ENCODE data around the gene C19orf81.
A peak's percentile ranks its signal among the peaks of the same experiment; 100 is the strongest.
"Not testable (repeated sequence)": the region's sequence is repeated elsewhere in the genome, so short reads cannot be mapped to it uniquely, and the experiment has no call there.

Gene C19orf81

DNA sequence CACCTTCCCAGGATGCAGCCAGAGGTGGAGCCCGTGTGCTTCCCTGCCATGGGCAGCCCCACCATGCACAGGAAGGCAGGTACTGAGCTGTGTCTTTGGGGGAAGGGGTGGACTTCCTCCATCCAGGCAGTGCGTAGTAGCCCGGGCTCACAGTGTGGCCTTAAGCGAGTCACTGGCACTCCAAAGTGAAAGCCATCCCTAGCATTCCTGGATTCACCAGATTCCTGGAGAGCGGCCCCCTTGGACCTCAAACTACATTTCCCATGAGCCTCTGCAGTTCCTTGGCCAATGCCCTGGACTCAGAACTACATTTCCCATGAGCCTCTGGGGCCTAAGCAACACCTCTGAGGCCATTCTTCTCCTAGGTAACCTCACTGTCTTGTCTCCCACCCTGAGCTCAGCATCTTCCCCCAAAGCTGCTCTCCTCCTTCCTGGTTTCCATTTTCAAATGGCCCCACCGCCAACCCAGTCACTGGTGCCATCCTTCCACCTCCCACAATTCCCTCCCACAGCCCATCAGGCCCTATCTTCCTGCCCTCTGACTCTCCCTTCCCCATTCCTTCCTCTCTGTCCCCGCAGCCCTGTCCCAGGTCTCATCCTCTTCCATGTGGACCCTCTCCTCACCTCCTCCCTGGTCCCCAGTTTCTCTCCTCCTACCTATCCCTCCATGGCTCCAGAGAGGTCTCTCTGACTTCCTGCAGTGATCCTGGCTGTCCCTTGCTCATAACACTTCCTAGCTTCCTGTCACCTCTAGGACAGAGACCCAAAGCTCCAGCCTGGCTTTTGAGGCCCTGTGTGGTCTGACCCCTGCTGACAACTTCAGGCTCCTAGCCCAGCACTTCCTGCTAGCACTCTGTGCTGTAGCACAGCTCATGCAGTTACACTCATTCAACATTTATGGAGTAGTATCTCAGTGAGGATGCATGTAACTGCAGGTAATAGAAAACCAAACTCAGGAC lies at the start of gene C19orf81:
Gene C19orf81 (plus strand): TSS at position 13 of the 959 bp plus-strand sequence. CDS start 0 bp downstream, at position 13.
- DNase-seq: no peak

DNA sequence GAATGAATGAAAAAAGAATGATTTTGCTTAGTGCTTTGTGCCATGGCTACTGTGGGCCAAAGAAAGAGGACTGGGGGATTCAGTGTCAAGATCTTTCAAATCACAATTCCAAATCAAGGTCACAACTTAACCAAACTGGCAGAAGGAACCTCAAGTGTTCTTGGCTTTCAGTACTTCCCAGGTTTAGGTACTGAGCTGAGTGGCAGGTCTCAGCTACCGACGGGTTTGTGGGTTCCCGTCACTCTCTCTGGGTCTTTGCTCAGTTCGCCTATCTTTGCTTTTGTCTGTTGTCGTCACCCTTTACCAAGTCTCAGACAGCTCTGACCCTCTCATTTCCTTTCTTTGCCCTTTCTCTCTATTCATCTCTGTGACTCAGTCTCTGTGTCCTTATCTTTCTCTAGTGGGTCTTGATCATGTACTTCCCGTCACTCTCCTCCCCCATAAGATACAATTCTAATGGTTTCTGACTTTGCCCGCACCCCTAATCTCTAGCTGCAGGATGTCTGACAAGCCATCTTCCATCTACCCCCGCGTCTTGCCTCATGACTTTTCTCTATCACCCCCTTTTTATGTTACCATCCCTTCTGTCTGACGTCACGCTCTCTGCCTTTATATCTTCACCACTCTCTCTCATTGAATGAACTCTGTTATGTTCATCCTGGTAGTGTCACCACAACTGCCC lies 47.7 kb upstream of the C19orf81 start:
- no peak for DNase-seq

DNA sequence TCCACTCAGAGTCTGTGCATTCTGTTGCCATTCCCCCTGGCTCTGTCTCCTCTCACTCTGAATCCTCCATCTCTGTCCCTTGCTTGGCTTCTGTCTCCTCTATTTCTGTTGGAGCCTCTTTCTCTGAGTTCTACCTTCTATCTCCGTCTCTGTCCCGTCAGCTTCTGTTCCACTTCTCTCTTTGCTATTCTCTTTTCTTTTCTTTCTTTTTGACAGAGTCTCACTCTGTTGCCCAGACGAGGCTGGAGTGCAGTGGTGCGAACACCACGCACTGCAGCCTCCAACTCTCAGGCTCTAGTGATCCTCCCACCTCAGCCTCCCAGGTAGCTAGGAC lies 47.2 kb upstream of the C19orf81 start:
- DNase-seq: no peak

DNA sequence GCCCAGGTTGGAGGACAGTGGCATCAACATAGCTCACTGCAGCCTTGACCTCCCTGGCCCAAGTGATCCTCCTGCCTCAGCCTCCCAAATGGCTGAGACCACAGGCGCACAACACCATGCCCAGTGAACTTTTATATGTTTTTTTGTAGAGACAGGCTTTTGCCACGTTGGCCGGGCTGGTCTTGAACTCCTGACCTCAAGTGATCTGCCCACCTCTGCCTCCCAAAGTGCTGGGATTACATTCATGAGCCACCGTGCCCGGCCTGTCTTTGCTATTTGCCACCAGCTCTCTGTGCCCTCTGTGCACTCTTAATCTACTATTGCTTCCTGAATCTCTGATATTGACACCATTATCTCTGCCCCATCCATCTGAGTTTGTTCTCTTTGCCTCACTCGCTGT lies 46.7 kb upstream of the C19orf81 start:
- no peak for DNase-seq

DNA sequence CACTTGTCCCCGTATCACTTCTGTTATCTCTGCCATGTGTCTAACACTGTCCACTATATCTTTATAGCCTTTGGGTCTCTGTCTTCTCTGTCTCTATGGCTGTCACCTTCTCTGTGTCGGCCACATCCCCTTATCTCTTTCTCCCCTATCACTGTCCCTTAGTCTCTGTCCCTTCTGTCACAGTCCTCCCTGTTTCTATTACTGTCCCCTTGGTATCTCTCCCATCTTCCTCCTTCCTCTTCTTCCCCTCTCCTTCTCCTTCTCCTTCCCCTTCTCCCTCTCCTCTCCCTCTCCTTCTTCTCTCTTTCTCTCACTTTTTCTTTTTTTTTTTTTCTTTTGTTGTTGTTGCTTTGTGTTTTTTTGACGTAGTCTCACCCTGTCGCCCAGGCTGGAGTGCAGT lies 46.3 kb upstream of the C19orf81 start:
- no peak for DNase-seq

DNA sequence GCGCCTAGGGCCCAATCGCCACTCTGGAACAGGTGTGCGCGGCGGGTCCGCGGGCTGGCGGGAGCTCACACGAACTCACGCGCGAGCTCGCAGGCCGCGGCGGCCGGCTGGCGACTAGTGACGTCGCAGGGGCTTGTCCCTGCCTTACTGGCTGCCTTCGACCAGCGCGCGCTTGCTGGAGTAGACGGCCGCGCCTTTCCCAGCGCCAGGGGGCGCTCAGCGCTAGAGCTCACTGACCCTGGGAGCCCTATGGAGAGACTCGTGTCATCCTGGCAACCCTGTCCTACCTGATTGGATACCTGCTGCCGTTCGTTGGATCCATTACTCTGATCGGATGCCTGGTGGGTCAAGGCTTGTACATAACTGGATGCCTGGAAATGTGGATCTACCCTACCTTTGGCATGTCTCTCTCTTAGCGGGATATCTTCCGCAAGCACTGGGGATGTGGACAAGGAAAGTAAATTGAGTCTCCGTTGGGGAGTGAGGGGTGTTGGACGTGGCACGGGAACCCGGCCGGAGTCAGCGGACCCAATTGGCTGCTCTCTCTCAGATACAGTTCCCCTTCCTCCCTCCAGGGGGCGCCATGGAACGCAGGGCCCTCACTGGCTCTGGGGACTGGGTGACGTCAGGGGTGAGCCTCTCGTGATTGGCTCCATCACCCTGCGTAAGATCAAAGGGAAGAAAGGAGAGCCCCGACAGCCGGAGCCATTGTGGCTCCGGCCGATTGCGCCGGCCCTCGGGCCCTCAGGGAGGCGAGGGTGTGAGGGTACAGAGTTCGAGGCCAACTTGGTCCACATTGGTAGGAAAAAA lies 44.8 kb upstream of the C19orf81 start:
- DNase-seq: not testable (repeated sequence)

DNA sequence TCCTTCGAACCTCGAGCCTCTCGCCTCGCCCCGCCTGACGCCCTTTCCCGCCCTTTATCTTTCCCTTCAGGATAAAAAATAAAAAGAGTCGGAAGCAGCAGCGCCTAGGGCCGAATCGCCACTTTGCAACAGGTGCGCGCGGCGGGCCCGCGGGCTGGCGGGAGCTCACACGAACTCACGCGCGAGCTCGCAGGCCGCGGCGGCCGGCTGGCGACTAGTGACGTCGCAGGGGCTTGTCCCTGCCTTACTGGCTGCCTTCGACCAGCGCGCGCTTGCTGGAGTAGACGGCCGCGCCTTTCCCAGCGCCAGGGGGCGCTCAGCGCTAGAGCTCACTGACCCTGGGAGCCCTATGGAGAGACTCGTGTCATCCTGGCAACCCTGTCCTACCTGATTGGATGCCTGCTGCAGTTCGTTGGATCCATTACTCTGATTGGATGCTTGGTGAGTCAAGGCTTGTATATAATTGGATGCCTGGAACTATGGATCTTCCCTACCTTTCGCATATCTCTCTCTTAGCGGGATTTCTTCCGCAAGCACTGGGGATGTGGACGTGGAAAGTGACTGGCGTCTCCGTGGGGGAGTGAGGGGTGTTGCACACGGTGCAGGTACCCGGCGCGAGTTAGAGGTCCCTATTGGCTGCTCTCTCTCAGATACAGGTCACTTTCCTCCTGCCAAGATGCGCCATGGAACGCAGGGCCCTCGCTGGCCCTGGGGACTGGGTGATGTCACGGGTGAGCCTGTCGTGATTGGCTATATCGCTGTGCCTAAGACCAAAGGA lies 43.0 kb upstream of the C19orf81 start:
- not testable (repeated sequence) for DNase-seq

DNA sequence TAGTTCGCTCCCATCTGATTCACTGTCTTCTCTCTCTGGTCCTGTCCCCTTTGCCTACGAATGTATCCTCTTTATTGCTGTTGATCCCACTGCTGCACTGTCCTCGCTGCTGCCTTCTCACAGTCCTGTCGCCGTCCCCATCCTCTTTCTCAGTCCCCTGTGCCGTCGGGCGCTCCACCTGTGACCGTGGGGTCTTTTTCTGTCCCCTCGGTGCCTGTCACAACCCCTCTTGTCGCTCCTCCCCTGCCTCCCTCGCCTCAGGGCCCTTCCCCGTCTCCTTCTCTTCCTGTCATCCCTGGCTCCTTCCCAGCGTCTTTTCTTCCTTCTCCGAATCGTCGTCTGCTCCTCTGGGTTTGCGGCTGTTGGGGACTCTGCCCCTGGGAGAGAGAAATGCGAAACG lies 41.9 kb upstream of the C19orf81 start:
- DNase-seq: no peak

DNA sequence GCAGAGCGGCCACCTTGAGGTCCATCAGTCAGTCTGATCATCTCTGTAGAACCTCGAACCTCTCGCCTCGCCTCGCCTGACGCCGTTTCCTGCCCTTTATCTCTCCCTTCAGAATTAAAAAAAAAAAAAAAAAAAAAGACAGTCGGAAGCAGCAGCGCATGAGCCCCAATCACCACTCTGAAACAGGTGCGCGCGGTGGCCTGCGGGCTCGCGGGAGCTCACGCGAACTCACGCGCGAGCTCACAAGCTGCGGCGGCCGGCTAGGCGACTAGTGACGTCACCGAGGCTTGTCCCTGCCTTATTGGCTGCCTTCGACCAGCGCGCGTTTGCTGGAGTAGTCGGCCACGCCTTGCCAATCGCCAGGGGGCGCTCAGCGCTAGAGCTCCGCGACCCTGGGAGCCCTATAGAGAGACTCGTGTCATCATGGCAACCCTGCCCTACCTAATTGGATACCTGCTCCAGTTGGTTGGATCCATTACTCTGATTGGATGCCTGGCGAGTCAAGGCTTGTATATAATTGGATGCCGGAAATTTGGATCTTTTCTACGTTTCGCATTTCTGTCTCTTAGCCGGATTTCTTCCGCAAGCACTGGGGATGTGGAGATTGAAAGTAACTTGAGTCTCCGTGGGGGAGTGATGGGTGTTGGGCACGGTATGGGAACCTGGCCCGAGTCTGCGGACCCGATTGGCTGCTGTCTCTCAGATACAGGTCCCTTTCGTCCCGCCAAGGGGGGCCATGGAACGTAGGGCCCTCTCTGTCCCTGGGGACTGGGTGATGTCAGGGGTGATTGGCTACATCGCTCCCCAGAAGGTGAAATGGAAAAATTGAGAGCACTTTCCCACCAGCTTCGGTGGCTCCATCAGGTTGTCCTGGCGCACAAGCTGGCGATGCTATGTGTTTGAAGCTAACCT lies 41.1 kb upstream of the C19orf81 start:
- DNase-seq: peak; percentile 88

DNA sequence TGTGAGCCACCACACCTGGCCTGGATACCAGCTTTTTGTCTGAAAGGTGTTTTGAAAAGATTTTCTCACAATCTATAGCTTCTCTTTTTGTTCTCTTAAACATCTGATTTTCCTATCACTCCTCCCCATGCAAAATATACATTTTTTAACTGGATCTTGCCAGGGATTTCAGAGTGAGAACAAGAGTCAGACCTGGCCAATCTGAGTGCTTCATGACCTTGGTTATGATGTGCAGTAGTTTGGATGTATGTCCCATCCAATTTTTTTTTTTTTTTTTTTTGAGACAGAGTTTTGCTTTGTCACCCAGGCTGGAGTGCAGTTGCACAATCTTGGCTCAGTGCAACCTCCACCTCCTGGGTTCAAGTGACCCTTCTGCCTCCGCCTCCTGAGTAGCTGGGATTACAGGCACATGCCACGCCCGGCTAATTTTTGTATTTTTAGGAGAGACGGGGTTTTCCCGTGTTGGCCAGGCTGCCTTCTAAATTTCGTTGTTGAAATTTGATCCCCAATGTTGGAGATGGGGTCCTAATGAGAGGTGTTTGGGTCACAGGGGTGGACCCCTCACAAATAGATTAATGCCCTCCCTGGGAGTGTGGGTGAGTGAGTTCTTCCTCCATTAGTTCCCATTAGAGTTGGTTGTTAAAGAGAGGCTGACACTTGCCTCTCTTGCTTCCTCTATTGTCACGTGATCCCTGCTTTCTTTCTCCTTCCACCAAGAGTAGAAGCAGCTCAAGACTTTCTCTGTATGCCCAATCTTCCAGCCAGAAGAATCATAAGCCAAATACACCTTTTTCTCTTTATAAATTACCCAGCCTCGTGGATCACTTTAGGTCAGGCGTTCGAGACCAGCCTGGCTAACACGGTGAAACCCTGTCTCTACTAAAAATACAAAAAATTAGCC lies 36.5 kb upstream of the C19orf81 start:
- DNase-seq: not testable (repeated sequence)

DNA sequence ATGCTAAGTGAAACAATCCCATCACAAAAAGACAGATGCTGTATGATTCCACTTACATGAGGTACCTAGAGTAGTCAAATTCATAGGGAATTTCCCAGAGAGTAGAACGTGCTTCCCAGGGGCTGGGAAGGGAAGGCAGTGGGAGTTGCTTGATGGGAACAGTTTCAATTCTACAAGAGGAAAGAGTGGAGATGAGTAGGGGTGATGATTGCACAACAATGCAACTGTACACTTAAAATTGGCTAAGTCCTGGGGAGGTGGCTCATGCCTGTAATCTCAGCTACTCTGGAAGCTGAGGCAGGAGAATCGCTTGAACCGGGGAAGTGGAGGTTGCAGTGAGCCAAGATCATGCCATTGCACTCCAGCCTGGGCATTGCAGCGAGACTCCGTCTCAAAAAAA lies 30.9 kb upstream of the C19orf81 start:
- DNase-seq: not testable (repeated sequence)

DNA sequence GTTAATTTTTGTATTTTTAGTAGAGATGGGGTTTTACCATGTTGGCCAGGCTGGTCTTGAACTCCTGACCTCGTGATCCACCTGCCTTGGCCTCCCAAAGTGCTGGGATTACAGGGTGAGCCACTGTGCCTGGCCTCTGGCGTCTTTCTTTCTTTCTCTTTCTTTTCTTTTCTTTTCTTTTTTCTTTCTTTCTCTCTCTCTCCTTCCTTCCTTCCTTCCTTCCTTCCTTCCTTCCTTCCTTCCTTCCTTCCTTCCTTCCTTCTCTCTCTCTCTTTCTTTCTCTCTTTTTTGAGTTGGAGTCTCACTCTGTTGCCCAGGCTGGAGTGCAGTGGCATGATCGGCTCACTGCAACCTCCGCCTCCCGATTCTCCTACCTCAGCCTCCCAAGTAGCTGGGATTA lies 30.1 kb upstream of the C19orf81 start:
- not testable (repeated sequence) for DNase-seq

DNA sequence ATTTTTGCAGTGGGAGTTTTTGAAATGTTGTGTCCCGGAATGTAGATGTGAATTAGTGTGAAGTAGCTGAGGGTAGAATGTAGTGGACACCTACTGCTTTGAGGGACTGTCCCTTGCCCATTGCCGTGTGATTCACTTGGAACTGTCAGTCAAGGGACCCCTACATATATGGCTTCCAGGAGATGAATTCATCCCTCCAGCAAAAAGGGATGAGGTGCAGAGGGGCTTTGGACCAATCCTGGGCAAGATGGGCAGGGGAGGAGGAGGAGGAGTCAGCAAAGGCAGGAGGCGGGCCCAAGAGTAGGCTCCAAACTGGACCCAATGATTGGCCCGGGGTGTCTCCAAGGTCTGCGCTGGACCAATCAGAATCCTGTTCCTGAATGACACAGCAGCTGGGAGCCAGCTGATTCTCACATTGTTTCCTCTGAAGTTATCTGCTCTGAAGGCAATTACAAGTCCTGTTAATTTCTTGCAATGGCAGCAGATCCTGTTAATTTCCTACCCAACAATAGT lies 28.8 kb upstream of the C19orf81 start:
- not testable (repeated sequence) for DNase-seq

DNA sequence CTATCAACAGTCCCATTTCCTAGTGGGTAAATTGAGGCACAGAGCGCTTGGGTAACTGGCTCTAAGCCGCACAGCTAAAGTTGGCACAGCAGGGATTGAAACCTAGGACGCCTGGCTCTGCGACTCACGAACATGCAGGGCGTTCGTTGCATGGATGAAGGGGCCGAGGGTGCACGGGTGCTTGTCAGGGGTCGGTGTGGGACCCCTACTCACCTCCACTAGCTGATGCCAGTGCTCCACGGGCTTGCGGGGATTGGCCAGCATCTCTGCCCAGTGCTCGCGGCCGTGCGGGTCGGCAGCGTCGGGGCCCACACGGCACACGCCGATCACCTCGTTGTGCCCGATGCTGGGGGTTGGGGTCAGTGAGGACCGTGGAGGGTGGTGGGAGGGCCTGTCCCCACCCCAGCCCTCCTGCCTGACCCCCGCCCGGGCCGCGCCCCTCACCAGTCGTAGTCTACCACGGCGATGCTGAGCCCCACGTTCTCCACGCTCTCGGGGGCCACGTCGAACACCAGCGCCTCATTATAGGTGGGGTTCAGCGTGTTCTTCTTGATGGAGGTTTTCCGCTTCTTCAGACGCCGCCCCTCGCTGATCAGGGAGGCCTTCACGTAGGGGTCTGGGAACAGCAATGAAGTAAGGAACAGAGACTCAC lies 24.2 kb upstream of the C19orf81 start:
- DNase-seq: no peak

DNA sequence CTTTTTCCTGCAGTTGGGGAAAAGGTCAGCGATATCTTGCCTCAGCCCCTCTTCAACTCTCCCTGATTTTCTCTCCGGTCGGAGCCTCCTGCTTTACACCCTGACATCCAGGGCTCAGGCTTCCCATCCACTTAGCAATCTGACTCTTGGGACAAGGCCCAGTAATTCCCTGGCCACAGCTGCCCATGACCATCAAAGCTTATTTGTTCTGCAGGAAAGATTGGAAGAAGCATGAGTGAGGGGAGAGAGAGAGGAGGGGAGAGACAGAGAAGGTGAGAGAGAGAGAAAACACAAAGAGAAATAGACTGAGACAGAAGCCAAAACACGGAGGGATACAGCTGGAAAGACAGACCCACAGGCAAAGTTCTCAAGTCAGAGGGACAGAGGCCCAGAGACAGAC lies 23.2 kb upstream of the C19orf81 start:
- no peak for DNase-seq

DNA sequence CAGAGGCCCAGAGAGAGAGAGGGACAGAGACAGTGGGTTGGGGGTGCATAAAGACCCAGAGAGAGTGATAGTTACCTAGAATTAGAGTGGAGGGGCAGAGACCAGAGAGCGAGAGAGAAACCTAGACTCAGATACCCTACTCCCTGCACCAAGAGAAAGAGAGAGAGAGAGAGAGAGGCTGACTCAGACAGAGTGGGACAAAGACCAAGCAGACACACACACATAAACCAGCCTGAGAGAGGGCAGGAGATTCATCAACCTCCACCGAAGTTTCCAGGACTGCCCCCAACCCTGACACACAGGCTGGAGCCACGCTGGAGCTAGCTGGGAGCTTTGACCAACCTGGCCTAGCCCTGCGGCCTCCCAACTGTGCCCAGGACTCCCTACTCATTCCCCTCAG lies 22.4 kb upstream of the C19orf81 start:
- DNase-seq: no peak

DNA sequence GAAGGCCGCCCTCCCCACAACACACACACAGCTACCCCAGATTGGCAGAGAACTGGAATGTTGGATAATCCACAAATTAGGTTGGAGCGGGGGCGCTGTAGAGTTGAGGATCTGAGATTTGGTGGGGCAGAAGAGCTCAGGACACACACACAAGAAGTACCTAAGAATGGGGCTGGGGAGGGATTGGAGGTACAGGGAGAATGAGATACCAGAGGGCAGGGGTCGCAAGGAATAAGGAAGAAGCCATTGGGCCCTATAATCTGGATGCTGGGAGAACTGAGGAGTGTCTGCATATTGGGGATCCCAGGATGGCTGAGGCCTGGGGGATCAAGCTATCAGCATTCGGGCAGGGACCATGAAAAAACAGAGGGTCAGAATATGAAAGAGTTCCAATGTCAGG lies 21.1 kb upstream of the C19orf81 start:
- DNase-seq: no peak

DNA sequence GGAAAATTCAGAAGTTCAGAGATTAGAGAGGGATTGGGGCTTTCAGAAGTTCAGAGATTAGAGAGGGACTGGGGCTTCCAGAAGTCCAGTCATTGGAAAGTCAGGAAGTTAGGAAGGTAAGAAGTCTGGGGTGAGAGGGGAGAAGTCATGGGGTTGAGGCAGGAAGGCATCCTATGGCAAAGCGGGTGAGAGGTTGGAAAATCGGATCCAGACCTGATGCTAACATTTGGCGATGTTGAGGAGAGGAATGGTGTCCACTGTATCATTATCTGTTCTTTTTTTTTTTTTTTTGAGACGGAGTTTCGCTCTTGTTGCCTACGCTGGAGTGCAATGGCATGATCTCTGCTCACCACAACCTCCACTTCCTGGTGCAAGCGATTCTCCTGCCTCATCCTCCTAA lies 20.7 kb upstream of the C19orf81 start:
- DNase-seq: no peak

DNA sequence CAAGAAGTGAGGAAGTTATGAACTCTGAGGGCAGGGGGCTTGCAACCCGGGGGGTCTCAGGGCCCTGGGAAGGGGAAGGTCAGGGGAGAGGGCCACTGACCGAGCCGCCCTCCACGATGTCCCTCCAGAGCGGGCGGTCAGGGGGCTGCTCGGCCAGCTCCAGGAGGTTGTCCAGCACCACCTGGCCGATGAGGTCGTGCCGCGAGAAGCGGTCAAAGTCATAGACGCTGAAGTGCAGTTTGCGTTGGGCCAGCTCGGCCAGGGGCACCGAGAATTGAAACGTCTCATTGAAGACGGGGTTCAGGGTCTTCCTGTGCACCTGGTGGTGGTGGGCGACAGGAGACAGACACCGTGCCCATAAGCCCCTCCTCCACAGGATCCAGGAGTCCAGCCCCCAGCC lies 20.1 kb upstream of the C19orf81 start:
- no peak for DNase-seq

DNA sequence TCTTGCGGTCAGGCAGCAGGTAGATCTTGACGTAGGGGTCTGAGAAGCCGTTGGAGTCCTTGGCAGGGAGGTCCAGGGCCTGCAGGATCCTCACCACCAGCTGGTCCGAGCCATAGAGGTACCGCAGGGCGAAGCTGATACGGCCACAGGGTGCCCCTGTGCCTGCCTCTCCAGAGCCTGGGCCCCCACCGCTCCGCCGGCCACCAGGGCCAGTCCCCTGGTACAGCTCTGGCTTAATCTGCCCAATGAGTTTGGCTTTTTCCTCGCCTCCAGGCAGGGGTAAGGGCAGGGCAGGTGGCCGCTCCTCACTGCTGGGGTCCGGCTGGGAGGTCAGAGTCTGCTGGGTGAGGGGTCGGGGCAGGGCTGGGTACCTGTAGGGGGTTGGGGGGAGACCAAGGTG lies 19.4 kb upstream of the C19orf81 start:
- no peak for DNase-seq

Measured in activated effector memory CD4-positive, alpha-beta T cell treated with anti-CD3 and anti-CD28 coated beads, Interleukin-2, amount 50 U/mL, for 16 hours (primary cell).